ENCODE results near the gene ABCB6.

Gene ABCB6

GRCh38 chr2:219165058-219165911 is 53.5 kb downstream of the ABCB6 start:
- no peak for DNase-seq

DNA sequence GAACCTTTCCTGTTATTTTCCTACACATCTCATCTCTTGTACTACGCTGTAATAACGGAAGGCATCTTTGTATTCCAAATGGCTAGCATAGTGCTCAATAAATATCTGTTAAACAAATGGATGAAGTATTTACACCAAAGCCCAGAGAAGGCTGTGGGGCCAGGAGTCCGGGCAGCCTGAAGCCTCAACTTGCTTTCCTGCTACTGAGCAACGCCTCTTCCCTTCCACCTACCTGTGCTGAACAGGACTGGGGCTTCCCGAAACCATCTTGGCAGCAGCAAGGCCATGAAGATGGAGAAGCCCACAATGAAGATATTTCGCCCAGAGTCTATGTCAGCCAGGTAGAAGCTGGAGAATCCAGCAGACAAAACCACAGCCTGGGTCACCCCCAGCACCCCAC is 55.6 kb downstream of the ABCB6 start:
- DNase-seq: no peak

DNA sequence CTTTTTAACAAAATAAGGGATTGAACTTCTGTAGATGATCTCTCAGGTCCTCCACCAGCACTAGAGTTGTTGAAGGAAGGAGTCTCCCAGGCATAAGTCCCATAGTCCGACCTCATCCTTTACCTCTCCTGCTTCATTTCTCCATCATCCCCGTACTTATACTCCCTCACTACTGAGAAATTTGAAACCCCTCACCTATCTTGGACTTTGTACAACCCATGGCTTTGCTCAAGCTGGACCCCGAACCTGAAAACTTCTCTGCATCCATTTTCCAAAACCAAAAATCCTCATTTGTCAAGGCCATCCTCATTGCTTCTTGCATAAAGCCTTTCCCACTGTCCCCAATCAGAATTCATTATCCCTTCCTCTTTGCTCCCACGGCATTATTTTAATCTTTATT is 57.7 kb downstream of the ABCB6 start:
- no peak for DNase-seq

DNA sequence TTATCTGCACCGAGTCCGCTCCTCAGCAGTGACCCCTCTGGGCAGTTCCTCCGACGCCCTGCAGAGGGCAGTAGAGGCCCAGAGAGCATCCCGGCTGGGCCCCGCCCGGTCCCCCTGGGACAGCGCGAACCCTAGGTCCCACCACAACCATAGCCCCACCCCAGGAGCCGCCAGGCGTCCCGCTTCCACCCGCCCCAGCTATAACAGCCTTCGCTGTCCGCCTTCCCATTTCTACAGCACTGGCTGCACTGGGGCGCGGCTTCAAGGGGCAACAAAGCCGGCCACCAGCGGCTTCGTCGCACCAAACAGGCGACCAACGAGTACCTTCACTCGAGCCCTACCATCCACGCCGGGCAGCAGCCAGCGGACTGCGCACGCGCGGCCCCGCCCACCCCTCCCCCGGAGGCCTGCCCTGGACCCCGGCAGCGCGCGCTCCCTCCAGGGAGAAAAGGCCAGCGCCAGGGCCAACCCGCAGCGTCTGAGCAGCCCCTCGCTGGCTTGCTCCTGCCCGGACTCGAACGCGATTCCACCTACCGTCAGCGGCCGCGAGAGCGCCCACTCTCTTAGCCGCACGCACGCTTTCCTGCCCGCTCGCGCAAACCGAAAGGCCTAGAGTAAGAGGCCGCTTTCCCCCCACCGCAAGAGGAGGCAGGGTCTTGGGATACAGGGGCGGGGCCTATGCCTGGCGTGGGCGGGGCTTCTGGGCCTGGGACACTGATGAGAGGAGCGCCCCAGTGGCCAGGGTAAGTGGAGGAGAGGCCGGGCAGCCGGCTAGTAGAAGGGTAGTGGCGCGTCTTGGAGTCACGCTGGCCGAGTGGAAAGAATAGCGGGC is 58.4 kb downstream of the ABCB6 start, which contains the start of gene NHEJ1:
Gene NHEJ1, minus strand, starts transcription at position 630 of the 832 bp plus-strand sequence. CDS start 2,453 bp downstream, outside the sequence.
- DNase-seq: peak; percentile 81 to 92
